Measurements from ENCODE around the gene PDE1C.
"Not testable (repeated sequence)": the region's sequence is repeated elsewhere in the genome, so short reads cannot be mapped to it uniquely, and the experiment has no call there.

The PDE1C gene

GRCh38 chr7:31887006-31887405, 183.2 kb downstream of the PDE1C start:
- DNase-seq, result no peak

- DNase-seq, result peak in 1 of 2 experiments; percentile 59
Observed at GRCh38 chr7:31885171-31885570, 185.0 kb downstream of the PDE1C start.

DNA sequence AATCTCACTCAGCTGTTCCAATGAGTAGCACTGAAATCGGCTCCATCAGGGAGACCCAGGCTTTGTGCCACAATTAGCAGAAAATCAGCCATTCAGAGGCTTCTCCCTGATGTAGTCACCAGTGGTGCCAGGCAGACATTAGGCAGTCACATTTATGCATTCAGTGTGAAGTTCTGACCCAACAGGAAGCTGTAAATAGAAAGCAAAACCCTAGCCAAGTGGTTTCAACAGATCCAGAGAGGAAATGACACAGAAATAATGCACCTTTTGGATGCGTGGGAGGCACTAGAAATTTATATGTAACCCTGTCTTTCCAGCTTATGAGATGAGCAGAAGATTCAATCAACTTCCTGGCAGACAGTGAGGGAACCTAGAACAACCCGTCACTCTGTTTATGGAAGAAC, 186.4 kb downstream of the PDE1C start:
- DNase-seq, result peak; percentile 58 to 89

DNA sequence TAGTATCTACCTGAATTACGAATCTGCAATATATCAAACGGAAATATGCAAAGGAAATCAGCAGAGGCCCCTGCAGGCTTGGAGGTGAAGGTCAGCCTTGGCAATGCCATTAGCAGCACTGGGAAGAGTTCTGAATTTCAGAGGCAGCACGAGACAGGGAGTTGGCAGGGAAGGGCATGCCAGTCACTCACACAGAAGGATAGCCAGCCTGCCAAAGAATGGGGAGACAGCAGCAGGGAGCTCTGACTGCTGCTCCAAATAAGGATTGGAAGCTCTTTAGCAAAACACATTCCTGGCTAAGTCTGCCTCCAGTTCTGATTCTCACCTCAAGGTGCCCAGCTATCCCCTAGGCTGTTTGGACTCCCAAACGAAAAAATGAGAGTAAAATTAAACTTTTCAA, 188.0 kb downstream of the PDE1C start:
- DNase-seq, result peak; percentile 82 to 94

- no peak for DNase-seq
Observed at GRCh38 chr7:31878875-31879274, 191.3 kb downstream of the PDE1C start.

- peak in 1 of 2 experiments; percentile 11 for DNase-seq
Observed at GRCh38 chr7:31875424-31875823, 194.8 kb downstream of the PDE1C start.

- no peak for DNase-seq
Observed at GRCh38 chr7:31874631-31875386, 195.4 kb downstream of the PDE1C start.

GRCh38 chr7:31873816-31874597, 196.2 kb downstream of the PDE1C start:
- no peak for DNase-seq

GRCh38 chr7:31872545-31873370, 197.4 kb downstream of the PDE1C start:
- peak in 1 of 2 experiments; percentile 40 for DNase-seq

GRCh38 chr7:31864646-31865045, 205.6 kb downstream of the PDE1C start:
- DNase-seq, result no peak

GRCh38 chr7:31860925-31861324, 209.3 kb downstream of the PDE1C start:
- DNase-seq, result no peak

DNA sequence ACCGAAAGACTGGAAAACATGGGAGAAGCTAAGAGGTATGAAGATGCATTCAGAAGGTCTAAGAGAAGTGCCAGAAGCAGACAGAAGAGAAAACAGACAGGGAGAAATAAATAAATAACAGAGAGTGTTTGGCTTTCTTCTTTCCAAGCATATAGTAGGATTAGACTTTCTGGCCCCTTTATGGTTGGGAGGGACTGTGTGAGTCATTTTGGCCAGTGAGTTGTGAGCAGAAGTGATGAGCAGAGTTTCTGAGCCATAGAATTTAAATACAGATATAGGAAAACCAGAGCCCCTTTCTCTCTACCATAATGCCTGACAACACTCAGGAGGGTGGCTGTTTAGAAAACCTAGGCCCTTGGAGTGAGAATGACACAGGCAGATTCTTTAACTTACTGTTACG, 212.2 kb downstream of the PDE1C start:
- no peak for DNase-seq

DNA sequence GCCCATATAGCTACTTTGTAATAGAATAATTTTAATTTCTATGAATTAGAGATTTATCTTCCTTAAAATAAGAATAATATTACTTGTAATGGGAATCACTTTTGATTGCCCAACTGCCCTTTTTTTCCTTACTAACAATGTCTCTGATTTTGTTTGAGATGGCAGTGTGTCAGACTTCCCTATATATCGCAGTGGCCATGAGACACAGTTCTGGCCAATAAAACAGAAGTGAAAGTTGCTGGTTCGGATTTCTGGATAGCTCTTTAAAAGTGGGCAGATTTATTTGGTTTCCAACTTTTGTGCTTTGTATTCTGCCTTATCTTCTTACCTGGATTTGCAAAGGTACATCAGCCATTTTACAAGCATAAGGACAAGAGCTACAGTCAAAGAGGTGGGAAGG, 213.0 kb downstream of the PDE1C start:
- no peak for DNase-seq

DNA sequence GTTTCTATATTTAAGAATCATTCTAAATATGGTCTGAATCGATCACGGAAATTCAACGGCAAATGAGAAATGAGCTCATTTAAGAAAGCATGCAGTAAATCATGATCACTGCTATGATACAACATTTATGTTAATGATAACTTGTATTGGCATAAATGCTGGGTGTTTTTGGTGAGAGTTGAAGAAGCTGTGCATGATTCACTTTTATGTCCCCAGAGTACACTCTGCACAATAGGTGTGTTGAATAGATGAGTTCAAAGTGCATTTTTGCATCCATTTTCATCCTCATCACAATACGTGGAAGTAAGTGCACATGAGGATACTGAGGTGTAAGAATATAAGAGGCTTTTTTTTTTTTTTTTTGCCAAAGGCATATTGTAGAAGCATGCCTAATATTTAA, 213.9 kb downstream of the PDE1C start:
- DNase-seq, result no peak

DNA sequence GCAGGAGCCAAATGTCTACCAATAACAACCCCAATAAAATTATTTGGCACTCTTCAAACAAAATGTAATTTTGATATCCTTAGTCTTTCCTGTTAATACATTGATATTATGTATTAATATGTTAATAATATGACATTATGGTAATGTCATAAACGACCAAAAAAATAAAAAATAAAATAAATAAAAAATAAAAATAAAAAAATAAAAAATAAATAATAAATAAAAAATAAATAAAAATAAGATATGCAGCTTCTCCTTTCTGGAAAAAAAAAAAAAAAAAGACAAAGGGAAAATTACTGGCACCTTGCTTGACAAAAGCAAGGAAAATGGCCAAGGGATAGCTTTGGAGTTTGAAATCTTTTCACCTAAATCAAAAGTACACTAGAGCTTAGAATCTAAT, 214.7 kb downstream of the PDE1C start:
- no peak for DNase-seq

DNA sequence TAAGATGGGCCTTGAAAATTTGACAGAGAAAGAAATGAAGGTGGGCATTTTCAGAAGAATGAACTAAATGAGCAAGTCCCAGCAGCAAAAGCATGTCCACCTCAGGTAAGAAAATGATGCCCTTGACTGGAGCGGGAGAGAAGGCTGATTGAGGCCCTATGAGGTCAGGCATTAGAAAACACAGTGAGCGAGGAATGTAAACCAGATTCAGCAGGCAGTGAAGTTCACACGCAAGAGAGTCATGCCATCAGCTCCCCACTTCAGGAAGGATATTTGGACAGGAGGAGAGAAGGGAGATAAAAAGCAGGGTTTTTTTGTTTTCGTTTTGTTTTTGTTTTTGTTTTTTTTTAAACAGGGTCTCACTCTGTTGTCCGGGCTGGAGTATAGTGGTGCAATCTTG, 216.8 kb downstream of the PDE1C start:
- no peak for DNase-seq

DNA sequence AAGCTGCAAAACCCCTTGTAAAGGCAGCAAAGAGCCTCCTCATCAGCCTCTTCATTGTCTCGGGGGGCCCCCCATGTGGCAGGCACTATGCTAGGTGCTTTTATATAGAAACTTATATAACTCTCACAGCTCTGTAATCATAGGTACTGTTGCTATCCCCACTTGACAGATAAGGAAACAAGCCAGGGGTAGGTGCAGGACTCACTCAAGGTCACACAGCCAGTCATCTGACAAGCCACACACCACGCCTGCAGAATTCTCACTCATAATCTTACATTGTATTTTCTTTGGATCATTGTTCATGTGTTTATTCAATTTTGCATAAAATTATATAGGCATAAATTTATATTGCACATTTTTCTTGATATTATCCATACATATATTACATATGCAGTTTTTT, 217.7 kb downstream of the PDE1C start:
- no peak for DNase-seq

DNA sequence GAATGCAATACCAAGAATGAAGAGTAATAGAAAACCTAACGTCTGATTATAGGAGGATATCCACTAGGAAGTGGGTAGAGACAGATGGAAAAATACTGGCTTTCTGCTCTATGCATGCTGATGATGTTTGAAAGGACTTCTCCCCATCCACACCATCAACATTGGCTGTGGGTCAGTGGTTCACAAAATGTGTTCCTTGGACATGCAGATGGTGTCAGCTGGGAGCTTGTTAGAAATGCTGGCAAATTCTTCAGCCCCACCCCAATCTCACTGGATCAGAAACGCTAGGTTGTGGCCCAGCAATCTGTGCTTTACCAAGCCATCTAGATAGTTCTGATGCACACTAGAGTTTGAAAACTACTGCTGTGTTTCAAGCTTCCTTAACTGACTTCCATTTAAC, 219.1 kb downstream of the PDE1C start:
- no peak for DNase-seq

GRCh38 chr7:31850601-31851000, 219.6 kb downstream of the PDE1C start:
- no peak for DNase-seq

DNA sequence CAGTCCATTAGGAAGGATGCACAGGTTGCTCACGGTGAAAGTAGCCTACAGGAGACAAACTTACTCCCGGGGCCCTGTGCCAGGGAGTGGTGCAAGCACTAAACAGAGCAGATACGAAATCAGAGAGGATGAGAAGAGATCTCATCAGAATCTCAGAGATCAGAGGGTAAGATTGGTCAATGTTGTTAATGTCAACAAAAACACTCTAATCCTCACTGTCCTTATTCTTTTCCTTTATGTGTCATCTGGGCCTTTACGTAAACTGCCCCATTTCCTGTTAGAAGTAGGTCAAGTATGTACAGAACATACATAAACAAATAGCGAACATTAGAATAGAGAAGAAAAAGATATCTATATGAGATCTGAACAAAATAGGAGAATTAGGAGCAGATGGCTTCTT, 220.1 kb downstream of the PDE1C start:
- DNase-seq, result no peak

DNA sequence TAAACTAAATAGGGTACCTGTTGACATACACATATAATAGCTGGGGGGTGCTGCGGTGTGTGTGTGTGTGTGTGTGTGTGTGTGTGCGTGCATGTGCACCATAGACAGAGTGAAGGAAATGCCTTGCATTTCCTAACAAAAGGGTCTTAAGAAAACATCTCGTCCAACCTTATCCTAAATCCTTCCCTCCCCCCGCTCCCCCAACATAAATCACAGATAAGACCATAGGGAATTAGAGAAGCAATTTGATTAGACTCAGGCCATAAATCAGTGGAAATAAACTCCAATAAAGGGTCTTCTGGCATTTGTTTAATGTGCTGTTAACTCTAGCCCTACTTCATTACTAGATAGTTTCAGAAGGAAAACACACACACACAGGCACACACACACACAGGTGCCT, 234.7 kb downstream of the PDE1C start:
- no peak for DNase-seq

GRCh38 chr7:31833625-31834024, 236.6 kb downstream of the PDE1C start:
- DNase-seq, result not testable (repeated sequence)

DNA sequence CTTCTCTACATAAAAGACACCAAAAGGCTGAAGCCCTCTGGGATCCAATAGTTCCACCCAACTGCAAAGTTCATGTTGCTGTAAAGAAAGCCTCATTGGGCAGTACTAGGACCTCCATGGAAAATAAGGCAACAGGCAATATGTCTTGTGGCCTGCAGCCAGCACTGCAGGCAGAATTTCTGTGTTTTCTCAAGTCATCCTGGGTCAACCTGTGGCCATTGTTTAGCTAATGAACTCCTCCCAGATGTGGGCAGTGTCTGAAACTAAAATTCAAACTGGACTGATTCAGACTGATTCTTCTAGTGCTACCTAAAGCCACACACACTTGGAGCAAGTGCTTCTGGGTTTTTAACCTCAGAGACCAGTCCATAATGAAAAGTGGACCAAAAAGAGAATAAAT, 241.7 kb downstream of the PDE1C start:
- no peak for DNase-seq

DNA sequence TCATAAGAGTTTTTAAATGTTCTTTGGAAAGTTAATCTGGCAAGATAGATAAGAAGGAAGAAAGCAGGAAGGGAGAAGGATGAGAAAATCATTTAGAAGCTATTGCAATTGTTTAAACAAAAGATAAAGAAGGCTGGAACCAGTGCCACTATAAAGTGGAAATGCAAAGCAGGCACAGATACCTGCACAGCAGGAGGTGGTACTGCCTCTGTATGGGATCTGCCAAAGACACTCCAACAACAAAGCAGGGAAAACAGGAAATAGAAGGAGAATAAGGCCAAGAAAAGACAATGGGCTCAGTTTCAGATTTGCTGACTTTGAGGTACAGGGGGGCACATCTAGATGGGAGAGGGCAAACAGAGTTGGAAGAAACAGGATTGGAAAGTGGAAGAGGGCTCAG, 244.6 kb downstream of the PDE1C start:
- DNase-seq, result no peak

Data from NCI-H446 (cell line).